AG04449 (cell line): ENCODE measurements around the gene MLLT11.

Experiments used
- CTCF ChIA-PET: fragments of 350-600 bp; formaldehyde crosslinking; extraction: SDS; loops from one replicate; lab custom pipeline; 2021; ENCODE audit warnings: antibody characterized with exemption; lab: Yijun Ruan, JAX
- POLR2A ChIA-PET: fragments of 400-600, 350-600 bp; formaldehyde crosslinking; extraction: SDS; loops from one replicate; lab custom pipeline; 2020; ENCODE audit warnings: antibody characterized with exemption, inconsistent platforms; lab: Yijun Ruan, JAX
- DNase-seq: peaks from one replicate; pipeline ENCODE4 v3.0.0-alpha.2; 2010; ENCODE audit warnings: low read depth, low spot score
- H3K4me3 ChIP-seq: 2 replicates; pipeline ENCODE4 v1.5.1; 2011; ENCODE audit warnings: low read depth, mild to moderate bottlenecking, control low read depth, low read length
- CTCF ChIP-seq: IDR thresholded peaks from one replicate; pipeline ENCODE4 v1.5.1; 2011; ENCODE audit warnings: mild to moderate bottlenecking, moderate library complexity, low read length, control low read depth, inconsistent platforms; ENCODE audit not compliant: insufficient read depth; ENCODE audit errors: missing control alignments

Gene MLLT11

GRCh38 chr1:151050051-151050688, 10.0 kb upstream of the MLLT11 start:
- no peak for DNase-seq
- CTCF ChIA-PET, result interaction anchor here (0.9 to 3.8 kb wide), 6 partner anchors 9 to 43 kb away, joined by 3 to 24 read pairs (median 4); partner anchors contain the start of genes CDC42SE1, MINDY1 and MLLT11
- H3K4me3 ChIP-seq, result no peak overlapping the region
- POLR2A ChIA-PET, result interaction anchor here (5.5 kb wide), 1 partner anchor 10 kb away, joined by 56 read pairs; the partner anchor contains the start of genes CDC42SE1 and MLLT11
- TF ChIP-seq CTCF, result no peak

GRCh38 chr1:151051356-151052009, 8.7 kb upstream of the MLLT11 start:
- no peak overlapping the region for H3K4me3 ChIP-seq
- CTCF ChIA-PET, result interaction anchor here (0.7 to 3.3 kb wide), 5 partner anchors 7 to 57 kb away, joined by 3 to 24 read pairs (median 4); partner anchors contain the start of genes CDC42SE1, GABPB2 and MLLT11
- POLR2A ChIA-PET, result interaction anchor here (5.5 kb wide), 1 partner anchor 8 kb away, joined by 56 read pairs; the partner anchor contains the start of genes CDC42SE1 and MLLT11

GRCh38 chr1:151054971-151055547, 5.1 kb upstream of the MLLT11 start:
- no peak for TF ChIP-seq CTCF
- ChIA-PET POLR2A (no interaction called here), CTCF (interaction anchor here (1.0 kb wide), 1 partner anchor 30 kb away, joined by 3 read pairs; no protein-coding TSS in a partner anchor)
- no peak overlapping the region for H3K4me3 ChIP-seq
- DNase-seq, result no peak

More at GRCh38 chr1:151051356-151052009, 8.7 kb upstream of the MLLT11 start:
- no peak for DNase-seq
- no peak for TF ChIP-seq CTCF

- no peak overlapping the region for H3K4me3 ChIP-seq
- ChIA-PET POLR2A (no interaction called here), CTCF (interaction anchor here (1.0 to 1.1 kb wide), 2 partner anchors 12 to 31 kb away, joined by 3 read pairs; no protein-coding TSS in a partner anchor)
- no peak for TF ChIP-seq CTCF
- no peak for DNase-seq
Observed at GRCh38 chr1:151055581-151055980, 4.6 kb upstream of the MLLT11 start.

- POLR2A ChIA-PET, result no interaction called here
- CTCF ChIA-PET, result interaction anchor here (1.0 to 1.1 kb wide), 3 partner anchors 11 to 43 kb away, joined by 3 read pairs; no protein-coding TSS in a partner anchor
- DNase-seq, result no peak
- no peak for TF ChIP-seq CTCF
- no peak overlapping the region for H3K4me3 ChIP-seq
Observed at GRCh38 chr1:151056149-151056548, 4.0 kb upstream of the MLLT11 start.
